Caki2 (cell line): Measurements from ENCODE around the gene EPM2AIP1. TPM values are rescaled to one million over a fixed set of nuclear protein-coding genes. Genes with fewer than 3 reads are reported as not detected.
"Not testable (repeated sequence)": the region's sequence is repeated elsewhere in the genome, so short reads cannot be mapped to it uniquely, and the experiment has no call there.

Source experiments
- DNase-seq: peaks from one replicate; pipeline ENCODE4 v3.0.0-alpha.2; 2015; ENCODE audit warnings: low read depth
- in situ Hi-C: cut with HindIII; loops from 2 replicates; pipeline ENCODE4 v1.10.0; 2016; ENCODE audit warnings: low sequenced_read_pairs, low pct_unique_long_range_greater_than_20kb, mixed read lengths
- total RNA-seq: library from RNA; depleted of rRNA; stranded (reverse); fragments of >200 nt; shearing (Covaris generic); gene quantifications from 2 replicates; pipeline ENCODE4 v1.2.3, GENCODE V29; 2014; ENCODE audit warnings: low replicate concordance

Gene EPM2AIP1
- total RNA-seq, 1 experiment from 2014 or later, result 1.9 TPM

DNA sequence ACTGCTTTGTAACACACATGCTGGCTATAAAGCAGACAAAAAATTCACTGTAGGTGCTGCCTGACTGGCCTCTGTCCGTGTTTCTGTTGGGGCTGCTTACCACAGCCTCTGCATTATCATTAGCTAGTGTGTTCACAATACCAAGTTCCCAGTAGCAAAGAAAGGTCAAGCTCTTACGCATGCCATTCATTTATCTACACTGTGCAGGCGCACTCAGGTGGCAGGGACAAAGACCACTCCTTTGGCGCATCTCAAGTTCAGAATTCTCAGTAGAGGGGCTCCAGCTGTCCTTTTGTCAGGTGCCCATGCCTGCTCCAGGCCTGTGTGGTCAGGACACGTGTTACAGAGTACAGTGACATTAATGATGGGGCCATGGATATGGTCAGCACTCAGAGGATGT is 22.7 kb upstream of the EPM2AIP1 start:
- in situ Hi-C loops, result no loop called here

DNA sequence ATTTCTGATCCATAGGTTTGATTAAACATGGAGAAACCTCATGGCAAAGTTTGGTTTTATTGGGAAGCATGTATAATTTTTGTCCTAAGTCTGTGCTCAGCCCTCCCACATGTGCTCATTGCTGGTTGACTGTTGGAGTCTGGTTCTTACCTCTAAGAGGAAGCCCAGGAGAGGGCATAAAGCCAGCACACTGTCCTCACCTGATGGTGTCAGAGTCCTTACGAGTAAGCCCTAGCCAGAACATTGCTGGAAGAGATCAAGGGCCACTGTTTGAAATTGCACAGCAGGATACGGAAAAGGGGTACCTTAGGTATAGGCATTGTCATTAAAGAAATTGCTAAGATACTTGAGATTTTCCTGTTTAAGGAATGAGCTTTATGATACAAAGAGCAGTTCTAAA is 21.7 kb upstream of the EPM2AIP1 start:
- DNase-seq, result no peak
- in situ Hi-C loops, result no loop called here

More for the DNA sequence above, 22.7 kb upstream of the EPM2AIP1 start:
- DNase-seq, result no peak

DNA sequence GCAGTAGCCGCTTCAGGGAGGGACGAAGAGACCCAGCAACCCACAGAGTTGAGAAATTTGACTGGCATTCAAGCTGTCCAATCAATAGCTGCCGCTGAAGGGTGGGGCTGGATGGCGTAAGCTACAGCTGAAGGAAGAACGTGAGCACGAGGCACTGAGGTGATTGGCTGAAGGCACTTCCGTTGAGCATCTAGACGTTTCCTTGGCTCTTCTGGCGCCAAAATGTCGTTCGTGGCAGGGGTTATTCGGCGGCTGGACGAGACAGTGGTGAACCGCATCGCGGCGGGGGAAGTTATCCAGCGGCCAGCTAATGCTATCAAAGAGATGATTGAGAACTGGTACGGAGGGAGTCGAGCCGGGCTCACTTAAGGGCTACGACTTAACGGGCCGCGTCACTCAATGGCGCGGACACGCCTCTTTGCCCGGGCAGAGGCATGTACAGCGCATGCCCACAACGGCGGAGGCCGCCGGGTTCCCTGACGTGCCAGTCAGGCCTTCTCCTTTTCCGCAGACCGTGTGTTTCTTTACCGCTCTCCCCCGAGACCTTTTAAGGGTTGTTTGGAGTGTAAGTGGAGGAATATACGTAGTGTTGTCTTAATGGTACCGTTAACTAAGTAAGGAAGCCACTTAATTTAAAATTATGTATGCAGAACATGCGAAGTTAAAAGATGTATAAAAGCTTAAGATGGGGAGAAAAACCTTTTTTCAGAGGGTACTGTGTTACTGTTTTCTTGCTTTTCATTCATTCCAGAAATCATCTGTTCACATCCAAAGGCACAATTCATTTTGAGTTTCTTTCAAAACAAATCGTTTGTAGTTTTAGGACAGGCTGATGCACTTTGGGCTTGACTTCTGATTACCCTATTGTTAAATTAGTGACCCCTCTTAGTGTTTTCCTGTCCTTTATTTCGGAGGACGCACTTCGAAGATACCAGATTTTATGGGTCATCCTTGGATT is 674 bp upstream of the EPM2AIP1 start, which contains the start of gene MLH1:
Gene MLH1, plus strand, starts transcription at position 193 of the 958 bp plus-strand sequence. Its CDS starts 30 bp downstream, at position 223.
- in situ Hi-C loops, result no loop called here

DNA sequence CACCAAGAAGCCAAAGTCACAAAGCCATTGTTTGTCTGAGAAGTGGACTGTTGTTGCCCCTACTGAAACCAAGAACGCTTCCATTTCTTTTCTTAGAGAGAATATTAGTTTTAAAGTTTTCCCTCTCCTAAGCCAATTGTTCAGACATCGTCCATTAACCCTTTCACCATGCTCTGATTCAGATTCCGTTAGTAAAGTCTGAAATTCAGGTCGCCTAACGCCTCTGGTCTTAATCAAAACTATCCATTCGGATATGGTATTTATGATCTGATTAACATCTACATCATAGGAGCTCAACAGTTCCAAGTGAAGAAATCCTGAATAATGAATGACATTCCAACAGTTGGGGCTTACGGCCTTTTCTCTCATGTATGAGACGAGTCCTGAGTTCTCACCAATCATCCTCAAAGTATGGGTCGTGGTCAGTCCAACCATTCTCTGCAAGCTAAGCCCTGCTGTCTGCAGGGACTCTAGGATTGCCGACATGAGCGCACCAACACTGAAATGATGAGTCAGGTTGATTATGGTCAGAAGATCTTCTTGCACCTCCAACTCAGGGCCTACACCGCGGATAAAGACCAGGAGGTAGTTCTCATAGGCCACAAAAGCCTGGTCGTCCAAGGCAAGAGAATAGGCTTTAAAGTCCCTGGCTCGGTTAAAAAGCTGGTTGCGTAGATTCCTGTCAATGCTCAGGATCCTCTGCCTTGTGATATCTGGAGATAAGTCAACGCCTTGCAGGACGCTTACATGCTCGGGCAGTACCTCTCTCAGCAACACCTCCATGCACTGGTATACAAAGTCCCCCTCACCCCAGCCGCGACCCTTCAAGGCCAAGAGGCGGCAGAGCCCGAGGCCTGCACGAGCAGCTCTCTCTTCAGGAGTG is 767 bp downstream of the EPM2AIP1 start:
- in situ Hi-C loops, result no loop called here
- no peak for DNase-seq

More for the DNA sequence above, 674 bp upstream of the EPM2AIP1 start, which contains the start of gene MLH1:
- peak; percentile 100 for DNase-seq

DNA sequence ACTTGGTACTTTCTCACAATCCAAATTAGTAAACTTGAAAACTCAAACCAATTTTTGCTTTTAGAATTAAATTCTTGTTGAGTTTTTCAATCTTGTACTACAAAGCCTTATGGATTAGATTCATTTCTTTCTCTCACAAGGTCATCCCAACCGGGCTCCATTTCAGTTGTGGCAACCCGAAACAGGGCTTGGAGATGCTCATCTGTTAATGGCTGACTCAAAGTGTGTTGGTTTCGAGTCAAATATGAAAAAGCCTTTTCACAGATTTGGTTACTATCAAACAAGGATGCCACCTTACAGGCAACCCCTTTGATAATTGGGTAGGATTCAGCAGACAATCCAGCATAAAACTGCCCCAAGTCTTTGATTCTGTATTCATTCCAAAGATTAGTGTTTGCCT is 1.8 kb downstream of the EPM2AIP1 start:
- DNase-seq, result no peak
- in situ Hi-C loops, result no loop called here

DNA sequence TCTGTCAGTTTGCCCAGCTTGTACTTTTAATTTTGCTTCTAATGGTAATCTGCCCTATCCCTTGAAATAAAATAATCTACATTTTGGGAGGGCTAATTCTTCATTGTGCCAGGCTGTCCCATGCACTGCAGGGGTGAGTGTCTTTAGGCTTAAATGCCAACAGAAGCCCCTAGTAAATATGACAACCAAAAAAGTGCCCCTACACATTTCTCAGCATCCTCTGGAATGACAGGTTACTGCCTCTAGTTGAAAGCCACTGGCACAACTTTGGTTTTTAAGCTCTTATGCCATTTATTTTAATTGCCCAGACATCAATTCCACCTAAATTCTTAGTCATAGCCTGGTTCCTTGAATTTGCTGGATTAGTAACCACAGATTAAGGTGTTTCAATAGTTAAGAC is 3.4 kb downstream of the EPM2AIP1 start:
- in situ Hi-C loops, result no loop called here
- no peak for DNase-seq

DNA sequence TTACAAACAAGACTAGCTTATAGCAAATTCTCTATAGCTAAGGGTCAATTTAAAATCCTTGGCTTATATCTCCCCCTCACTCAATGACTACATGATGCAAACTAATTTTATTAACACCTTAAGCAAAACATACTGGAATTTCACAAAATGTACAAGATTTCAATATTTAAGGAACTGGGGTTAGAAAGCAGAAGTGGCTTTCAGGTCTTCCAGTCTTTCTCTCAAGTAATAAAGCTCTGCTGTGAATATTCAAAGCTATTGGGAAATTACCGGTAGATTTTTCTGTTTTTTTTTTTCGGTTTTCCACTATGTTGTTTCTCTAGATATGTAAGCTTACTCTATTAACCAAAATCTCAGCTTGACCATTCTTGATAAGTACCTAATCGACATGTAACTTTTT is 3.9 kb downstream of the EPM2AIP1 start:
- DNase-seq, result no peak
- in situ Hi-C loops, result no loop called here

DNA sequence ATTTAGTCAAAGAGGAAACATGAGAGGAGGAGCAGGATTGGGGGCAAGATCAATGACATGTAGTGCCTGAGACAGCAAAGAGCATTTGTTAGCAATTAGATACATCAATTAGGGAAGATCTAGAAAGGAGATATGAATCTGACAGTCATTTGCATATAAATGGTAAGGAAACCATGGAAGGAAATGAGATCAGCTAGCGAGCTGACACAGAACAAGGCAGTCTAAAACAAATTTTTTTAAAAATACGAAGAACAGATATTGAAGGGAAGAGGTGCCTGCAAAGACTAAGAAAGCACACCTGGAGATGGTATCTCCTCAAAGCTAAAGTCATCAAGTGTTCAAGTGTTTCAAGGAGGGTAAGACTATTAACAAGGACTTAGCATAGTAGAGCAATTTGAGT is 4.6 kb downstream of the EPM2AIP1 start:
- in situ Hi-C loops, result no loop called here
- no peak for DNase-seq

DNA sequence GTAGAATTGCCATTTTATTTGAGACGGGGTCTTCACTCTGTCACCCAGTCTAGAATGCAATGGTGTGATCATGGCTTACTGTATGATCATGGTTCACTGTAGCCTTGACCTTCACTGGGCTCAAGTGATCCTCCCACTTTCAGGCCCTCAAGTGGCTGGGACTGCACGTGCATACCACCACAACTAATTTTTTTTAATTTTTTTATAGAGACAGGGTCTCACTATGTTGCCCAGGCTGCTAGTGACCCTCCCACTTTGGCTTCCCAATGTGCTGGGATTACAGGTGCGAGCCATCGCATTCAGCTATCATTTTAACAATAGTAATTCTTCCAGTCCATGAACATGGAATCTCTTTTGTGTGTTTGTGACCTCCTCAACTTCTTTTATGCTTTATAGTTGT is 11.9 kb downstream of the EPM2AIP1 start:
- no peak for DNase-seq
- in situ Hi-C loops, result no loop called here

DNA sequence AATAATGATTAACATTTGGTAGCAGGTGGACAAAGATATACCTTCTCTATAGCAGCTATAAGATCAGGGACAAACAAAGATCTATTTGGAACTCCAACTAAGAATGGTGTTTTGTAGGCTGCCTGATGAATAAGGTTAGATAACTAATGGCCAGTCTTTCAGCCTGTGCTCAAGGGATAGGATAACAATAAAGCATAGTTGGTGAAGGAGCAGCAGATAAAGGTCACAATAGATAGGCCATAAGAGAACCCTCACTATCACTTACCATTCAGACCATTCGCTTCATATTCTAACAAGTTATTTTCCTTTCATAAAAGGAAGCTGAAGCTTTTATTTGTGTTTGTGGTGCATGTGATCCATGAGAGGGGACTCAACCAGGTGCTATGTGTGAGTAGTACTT is 19.8 kb downstream of the EPM2AIP1 start:
- in situ Hi-C loops, result no loop called here
- no peak for DNase-seq

DNA sequence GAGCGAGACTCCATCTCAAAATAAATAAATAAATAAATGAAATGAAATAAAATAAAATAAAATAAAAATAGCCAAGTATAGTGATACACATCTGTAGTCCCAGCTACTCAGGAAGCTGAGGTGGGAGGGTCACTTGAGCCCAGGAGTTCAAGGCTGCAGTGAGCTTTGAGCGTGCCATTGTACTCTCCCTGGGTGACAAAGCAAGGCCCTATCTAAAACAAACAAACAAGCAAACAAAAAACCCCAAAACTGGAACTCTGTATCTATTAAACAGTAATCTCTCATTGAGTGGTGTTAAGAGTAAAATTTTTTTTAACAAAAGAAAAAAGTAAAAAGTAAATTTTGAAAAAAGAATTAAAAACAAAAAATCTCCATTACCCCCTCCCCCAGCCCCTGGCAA is 20.8 kb downstream of the EPM2AIP1 start:
- in situ Hi-C loops, result no loop called here
- no peak for DNase-seq

DNA sequence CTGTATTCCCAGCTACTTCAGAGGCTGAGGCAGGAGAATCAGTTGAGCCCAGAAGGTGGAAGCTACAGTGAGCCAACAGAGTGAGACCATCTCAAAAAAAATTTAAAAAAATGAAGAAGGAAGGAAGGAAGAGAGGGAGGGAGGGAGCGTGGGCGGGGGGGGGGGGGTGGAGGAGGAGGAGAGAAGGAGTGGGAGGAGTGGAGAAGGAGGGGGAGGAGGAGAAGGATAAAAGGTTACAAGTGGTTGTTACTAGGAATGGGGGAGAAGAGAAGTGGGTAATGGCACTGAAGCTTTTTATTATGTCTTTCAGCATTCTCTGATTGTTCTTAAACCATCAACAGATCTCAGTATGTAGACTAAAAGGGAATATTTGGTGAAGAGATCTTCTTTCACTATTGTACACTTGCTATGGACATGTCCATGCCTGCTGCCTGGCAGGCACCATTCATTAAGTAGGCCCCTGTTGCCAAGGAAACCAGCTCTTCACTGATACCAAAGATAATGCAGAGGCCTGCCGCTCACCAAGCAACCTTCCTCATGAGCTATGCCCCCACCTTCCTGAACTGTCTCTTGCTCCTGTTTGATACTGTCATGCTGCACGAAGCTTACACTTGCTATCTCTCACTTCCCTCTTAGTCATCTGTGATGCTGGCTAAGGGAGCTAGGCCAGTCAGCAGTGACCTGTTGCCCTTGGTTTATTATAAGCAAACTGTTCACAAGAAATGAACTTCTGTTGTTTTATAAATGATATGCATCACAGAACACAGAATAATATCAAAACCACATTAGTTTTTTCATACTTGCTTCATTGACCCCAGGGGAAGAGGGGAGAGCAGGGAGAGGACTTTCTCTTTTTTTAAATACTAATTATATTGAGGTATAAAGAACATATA is 23.1 kb downstream of the EPM2AIP1 start:
- in situ Hi-C loops, result no loop called here

DNA sequence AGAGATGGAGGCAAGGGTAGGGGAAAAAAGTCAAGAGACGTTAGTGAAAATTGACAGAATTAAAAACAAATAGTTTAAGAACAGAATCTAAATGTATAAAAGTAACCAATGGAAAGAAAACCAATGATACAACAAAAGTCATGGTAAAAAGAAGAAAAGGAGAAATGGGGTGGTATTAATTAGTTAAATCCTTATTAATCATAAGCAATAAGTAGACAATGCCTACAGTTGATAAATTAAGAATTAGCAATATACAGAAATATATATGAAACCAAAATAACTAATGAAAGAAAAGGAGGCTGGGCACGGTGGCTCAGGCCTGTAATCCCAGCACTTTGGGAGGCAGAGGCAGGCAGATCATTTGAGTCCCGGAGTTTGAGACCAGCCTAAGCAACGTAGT is 23.8 kb downstream of the EPM2AIP1 start:
- in situ Hi-C loops, result no loop called here
- no peak for DNase-seq

More for the DNA sequence above, 23.1 kb downstream of the EPM2AIP1 start:
- peak; percentile 93 for DNase-seq

DNA sequence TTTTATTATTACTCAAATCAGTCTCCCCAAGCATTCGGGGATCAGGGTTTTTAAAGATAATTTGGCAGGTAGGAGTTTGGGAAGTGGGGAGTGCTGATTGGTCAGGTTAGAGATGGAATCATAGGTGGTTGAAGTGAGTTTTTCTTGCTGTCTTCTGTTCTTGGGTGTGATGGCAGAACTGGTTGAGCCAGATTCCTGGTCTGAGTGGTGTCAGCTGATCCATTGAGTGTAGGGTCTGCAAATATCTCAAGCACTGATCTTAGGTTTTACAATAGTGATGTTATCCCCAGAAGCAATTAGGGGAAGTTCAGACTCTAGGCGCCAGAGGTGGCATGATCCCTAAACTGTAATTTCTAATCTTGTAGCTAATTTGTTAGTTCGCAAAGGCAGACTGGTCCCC is 27.5 kb downstream of the EPM2AIP1 start:
- in situ Hi-C loops, result no loop called here
- DNase-seq, result no peak

DNA sequence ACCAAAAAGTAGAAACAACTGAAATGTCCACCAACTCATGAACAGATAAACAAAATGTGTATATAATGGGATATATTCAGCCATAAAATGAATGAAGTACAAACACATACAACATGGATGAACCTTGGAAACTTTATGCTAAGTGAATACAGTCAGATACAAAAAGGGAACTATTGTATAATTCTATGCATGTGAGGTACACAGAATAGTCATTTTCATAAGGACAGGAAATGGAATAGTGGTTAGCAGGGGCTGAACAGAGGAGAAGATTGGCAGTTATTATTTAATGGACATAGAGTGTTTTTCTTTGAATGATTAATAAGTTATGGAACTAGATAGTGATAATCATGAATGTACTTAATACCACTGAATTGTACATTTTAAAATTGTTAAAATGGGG is 28.1 kb downstream of the EPM2AIP1 start:
- in situ Hi-C loops, result no loop called here
- no peak for DNase-seq

DNA sequence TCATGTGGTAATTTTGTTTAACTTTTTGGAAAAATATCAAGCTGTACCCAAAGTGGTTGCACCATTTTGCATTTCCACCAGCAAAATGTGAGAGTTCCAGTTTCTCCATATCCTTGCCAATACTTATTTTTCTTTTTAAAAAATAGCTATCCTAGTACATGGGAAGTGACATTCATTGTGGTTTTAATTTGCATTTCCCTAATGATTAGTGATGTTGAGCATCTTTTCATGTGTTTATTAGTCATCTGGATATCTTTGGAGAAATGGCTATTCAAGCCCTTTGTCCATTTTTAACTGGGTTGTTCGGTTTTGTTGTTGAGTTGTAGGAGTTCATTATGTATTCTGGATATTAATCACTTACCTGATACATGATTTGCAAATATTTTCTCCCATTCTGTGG is 28.6 kb downstream of the EPM2AIP1 start:
- in situ Hi-C loops, result no loop called here
- DNase-seq, result no peak

DNA sequence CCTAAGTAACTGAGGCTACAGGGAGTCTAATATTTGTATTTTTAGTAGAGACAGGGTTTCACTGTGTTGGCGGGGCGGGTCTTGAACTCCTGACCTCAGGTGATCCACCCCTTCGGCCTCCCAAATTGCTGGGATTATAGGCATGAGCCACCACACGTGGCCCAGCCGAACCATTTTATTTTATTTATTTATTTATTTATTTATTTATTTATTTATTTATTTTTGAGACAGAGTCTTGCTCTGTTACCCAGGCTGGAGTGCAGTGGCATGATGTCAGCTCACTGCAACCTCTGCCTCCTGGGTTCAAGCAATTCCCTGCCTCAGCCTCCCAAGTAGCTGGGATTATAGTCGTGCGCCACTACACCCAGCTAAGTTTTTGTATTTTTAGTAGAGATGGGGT is 29.9 kb downstream of the EPM2AIP1 start:
- DNase-seq, in situ Hi-C loops: not testable (repeated sequence)

DNA sequence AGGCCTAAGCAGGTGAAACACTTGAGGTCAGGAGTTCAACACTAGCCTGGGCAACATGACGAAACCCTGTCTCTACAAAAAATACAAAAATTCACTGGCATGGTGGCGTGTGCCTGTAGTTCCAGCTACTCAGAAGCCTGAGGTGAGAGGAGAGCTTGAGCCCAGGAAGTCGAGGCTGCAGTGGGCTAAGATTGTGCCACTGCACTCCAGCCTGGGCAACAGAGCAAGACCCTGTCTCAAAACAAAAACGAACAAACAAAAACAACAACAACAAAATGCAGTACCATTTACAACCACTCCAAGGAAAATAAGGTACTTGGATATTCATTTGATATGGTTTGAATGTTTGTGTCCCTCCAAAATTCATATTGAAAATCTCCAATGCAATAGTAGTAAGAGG is 32.4 kb downstream of the EPM2AIP1 start:
- in situ Hi-C loops, result no loop called here
- DNase-seq, result no peak
